HCT116 (cell line): Measurements from ENCODE around the gene NDUFS1. TPM values are rescaled to one million over a fixed set of nuclear protein-coding genes. Genes with fewer than 3 reads are reported as not detected.

ENCODE experiments used
- ATAC-seq: fragments of 200-7000 bp; cut with Tn5 transposase; 2 replicates; pipeline ENCODE4 v1.9.1; 2020; ENCODE audit warnings: mild to moderate bottlenecking, moderate library complexity
- BruUV-seq: library from RNA; stranded (reverse); fragments of 400-500 nt; replicated peaks from 2 replicates; lab custom pipeline; 2021; lab: Mats Ljungman, UMichigan
- CTCF ChIA-PET: fragments of 300-600 bp; sonication (Branson Sonifier 250); formaldehyde crosslinking; loops from one replicate; lab custom pipeline; 2021; ENCODE audit warnings: antibody characterized with exemption; lab: Charles Lee
- POLR2A ChIA-PET: fragments of 300-600, 350-600 bp; sonication (Branson Sonifier 250); formaldehyde crosslinking; loops from one replicate; lab custom pipeline; 2021; ENCODE audit warnings: antibody characterized with exemption; lab: Charles Lee
- RAD21 ChIA-PET, 2 experiments: fragments of 300-600 bp; sonication (Branson Sonifier 250); formaldehyde crosslinking; loops; one replicate each; lab custom pipeline; 2023; ENCODE audit warnings: low total read pairs in 2 of 2; ENCODE audit not compliant: uncharacterized antibody in 2 of 2, unreplicated experiment in 2 of 2, low non-redundant PET in 1 of 2; lab: Charles Lee
- DNase-seq: peaks from one replicate; pipeline ENCODE4 v3.0.0-alpha.2; 2010; ENCODE audit warnings: low read depth, low spot score
- H2AFZ ChIP-seq: fragments of 200-600 bp; shearing (Covaris generic), sonication (generic); 2 replicates; pipeline ENCODE4 v1.6.1; 2017; ENCODE audit warnings: low read depth, mixed run types, mixed read lengths, antibody characterized with exemption, low read length; ENCODE audit not compliant: poor library complexity, severe bottlenecking
- H3K27ac ChIP-seq: 2 replicates; pipeline ENCODE4 v1.5.1; 2012; ENCODE audit warnings: low read depth, low read length
- H3K27me3 ChIP-seq: fragments of 200-600 bp; sonication (generic); 2 replicates; pipeline ENCODE4 v1.6.1; 2016; ENCODE audit warnings: mixed run types, low read length, mixed read lengths; ENCODE audit not compliant: insufficient read depth
- H3K36me3 ChIP-seq, 2 experiments: fragments of 200-500 bp in 1 of 2; fragments of 200-600 bp in 1 of 2; sonication (Bioruptor generic) in 1 of 2; sonication (generic) in 1 of 2; 2 replicates each; pipeline versions ENCODE4 v1.5.1 to v1.6.1; 2014 to 2016; ENCODE audit warnings: low read length in 2 of 2, inconsistent platforms in 1 of 2, mixed read lengths in 1 of 2, mixed run types in 1 of 2; ENCODE audit not compliant: insufficient read depth in 2 of 2, control insufficient read depth in 1 of 2
- H3K4me1 ChIP-seq, 2 experiments: fragments of 200-600 bp in 1 of 2; sonication (generic) in 1 of 2; 2 replicates each; pipeline versions ENCODE4 v1.5.1 to v1.6.1; 2012 to 2017; ENCODE audit warnings: low read length in 2 of 2, inconsistent platforms in 1 of 2, mild to moderate bottlenecking in 1 of 2, mixed read lengths in 1 of 2, mixed run types in 1 of 2, moderate library complexity in 1 of 2; ENCODE audit not compliant: insufficient read depth in 2 of 2, control insufficient read depth in 1 of 2
- H3K4me2 ChIP-seq: fragments of 200-600 bp; sonication (generic); 2 replicates; pipeline ENCODE4 v1.6.1; 2017; ENCODE audit warnings: mixed run types, low read length, mixed read lengths
- H3K4me3 ChIP-seq, 2 experiments: fragments of 200-600 bp in 1 of 2; sonication (generic) in 1 of 2; replicated peaks in 1 of 2; 2 replicates each; pipeline ENCODE4 v1.5.1; 2011 to 2016; ENCODE audit warnings: low read length in 2 of 2, control low read depth in 1 of 2, low read depth in 1 of 2, mild to moderate bottlenecking in 1 of 2, mixed read lengths in 1 of 2, mixed run types in 1 of 2
- H3K79me2 ChIP-seq: fragments of 200-600 bp; sonication (generic); 2 replicates; pipeline ENCODE4 v1.6.1; 2017; ENCODE audit warnings: mild to moderate bottlenecking, mixed run types, low read length, moderate library complexity, mixed read lengths; ENCODE audit not compliant: insufficient read depth
- H3K9ac ChIP-seq: fragments of 200-600 bp; sonication (generic); 2 replicates; pipeline ENCODE4 v1.6.1; 2016; ENCODE audit warnings: low read length, mixed read lengths
- H3K9me2 ChIP-seq: fragments of 200-600 bp; sonication (generic), shearing (Covaris generic); 2 replicates; pipeline ENCODE4 v1.6.1; 2017; ENCODE audit warnings: mixed run types, mild to moderate bottlenecking, moderate library complexity; ENCODE audit not compliant: insufficient read depth
- H3K9me3 ChIP-seq, 2 experiments: fragments of 200-500 bp in 1 of 2; fragments of 200-600 bp in 1 of 2; sonication (Bioruptor generic) in 1 of 2; sonication (generic) in 1 of 2; 2 replicates each; pipeline ENCODE4 v1.6.1; 2014 to 2017; ENCODE audit warnings: low read length in 2 of 2, mixed read lengths in 2 of 2, inconsistent platforms in 1 of 2, low read depth in 1 of 2, mild to moderate bottlenecking in 1 of 2, mixed run types in 1 of 2, moderate library complexity in 1 of 2; ENCODE audit not compliant: control insufficient read depth in 1 of 2, insufficient read depth in 1 of 2
- H4K20me1 ChIP-seq: fragments of 200-600 bp; sonication (generic), shearing (Covaris generic); 2 replicates; pipeline ENCODE4 v1.6.1; 2017; ENCODE audit warnings: mixed run types, mild to moderate bottlenecking, moderate library complexity; ENCODE audit not compliant: insufficient read depth
- CBX3 ChIP-seq: IDR thresholded peaks from 2 replicates; pipeline ENCODE4 v1.6.1; 2012; ENCODE audit warnings: low read depth
- CEBPB ChIP-seq: IDR thresholded peaks from 2 replicates; pipeline ENCODE4 v1.6.1; 2012; ENCODE audit warnings: low read depth
- EGR1 ChIP-seq: IDR thresholded peaks from 2 replicates; pipeline ENCODE4 v1.6.1; 2012; ENCODE audit warnings: low read depth
- ELF1 ChIP-seq: IDR thresholded peaks from 2 replicates; pipeline ENCODE4 v1.6.1; 2012; ENCODE audit warnings: low read depth, borderline replicate concordance
- EZH2 ChIP-seq: fragments of 200-600 bp; sonication (generic); IDR thresholded peaks from 2 replicates; pipeline ENCODE4 v1.6.1; 2017; ENCODE audit warnings: antibody characterized with exemption, mixed run types
- EZH2phosphoT487 ChIP-seq: fragments of 200-600 bp; IDR thresholded peaks from 2 replicates; pipeline ENCODE4 v1.6.1; 2018; ENCODE audit warnings: antibody characterized with exemption, borderline replicate concordance
- FOSL1 ChIP-seq: IDR thresholded peaks from 2 replicates; pipeline ENCODE4 v1.6.1; 2012; ENCODE audit warnings: low read depth
- JUND ChIP-seq: IDR thresholded peaks from 2 replicates; pipeline ENCODE4 v1.6.1; 2012
- MAX ChIP-seq: IDR thresholded peaks from 2 replicates; pipeline ENCODE4 v1.6.1; 2012
- POLR2AphosphoS5 ChIP-seq: IDR thresholded peaks from 2 replicates; pipeline ENCODE4 v1.6.1; 2011; ENCODE audit warnings: mild to moderate bottlenecking, low read depth, low read length, moderate library complexity
- SIN3A ChIP-seq: IDR thresholded peaks from 2 replicates; pipeline ENCODE4 v1.6.1; 2012; ENCODE audit warnings: low read depth
- SP1 ChIP-seq: IDR thresholded peaks from 2 replicates; pipeline ENCODE4 v1.6.1; 2012; ENCODE audit warnings: low read depth
- SRF ChIP-seq: IDR thresholded peaks from 2 replicates; pipeline ENCODE4 v1.6.1; 2012; ENCODE audit warnings: low read depth
- TCF7L2 ChIP-seq: IDR thresholded peaks from 2 replicates; pipeline ENCODE4 v1.7.0; 2011; ENCODE audit warnings: borderline replicate concordance, inconsistent platforms; ENCODE audit not compliant: insufficient read depth, insufficient read length; ENCODE audit errors: extremely low read depth
- YY1 ChIP-seq: IDR thresholded peaks from 2 replicates; pipeline ENCODE4 v1.6.1; 2011; ENCODE audit warnings: low read length, low read depth, moderate library complexity, mild to moderate bottlenecking; ENCODE audit not compliant: insufficient replicate concordance; ENCODE audit errors: extremely low read depth
- ZFX ChIP-seq: fragments of 450-650 bp; IDR thresholded peaks from 2 replicates; pipeline ENCODE4 v1.6.1; 2017
- ZNF274 ChIP-seq: fragments of 200-500 bp; sonication (Bioruptor generic); IDR thresholded peaks from 2 replicates; pipeline ENCODE4 v1.6.1; 2014; ENCODE audit warnings: mild to moderate bottlenecking, low read depth, low read length, inconsistent platforms
- intact Hi-C: fragments of 100-400 bp; cut with micrococcal nuclease; formaldehyde crosslinking; loops from 2 replicates; pipeline ENCODE4 v1.10.0; 2022
- total RNA-seq: library from RNA; stranded (reverse); gene quantifications from one replicate; pipeline ENCODE4 v1.2.1, GENCODE V29; 2021; ENCODE audit not compliant: unreplicated experiment
- TF ChIP-seq, protein P1 (sequence below): IDR thresholded peaks from 2 replicates; pipeline ENCODE4 v1.6.1; 2012
- TF ChIP-seq, protein P2 (sequence below): IDR thresholded peaks from 2 replicates; pipeline ENCODE4 v1.6.1; 2012; ENCODE audit warnings: low read depth
- TF ChIP-seq, protein P3 (sequence below), 3 experiments: fragments of 200-600 bp in 1 of 3; sonication (generic) in 1 of 3; IDR thresholded peaks in 2 of 3; conservative IDR thresholded peaks in 1 of 3; 2 replicates each; pipeline ENCODE4 v1.5.1; 2012 to 2017; ENCODE audit warnings: low read depth in 2 of 3, low read length in 2 of 3, antibody characterized with exemption in 1 of 3, borderline replicate concordance in 1 of 3, control low read depth in 1 of 3, mild to moderate bottlenecking in 1 of 3, mixed read lengths in 1 of 3, mixed run types in 1 of 3, moderate library complexity in 1 of 3; ENCODE audit not compliant: insufficient read depth in 1 of 3

NDUFS1 gene
- total RNA-seq, 1 experiment from 2014 or later = 86.6 TPM

DNA sequence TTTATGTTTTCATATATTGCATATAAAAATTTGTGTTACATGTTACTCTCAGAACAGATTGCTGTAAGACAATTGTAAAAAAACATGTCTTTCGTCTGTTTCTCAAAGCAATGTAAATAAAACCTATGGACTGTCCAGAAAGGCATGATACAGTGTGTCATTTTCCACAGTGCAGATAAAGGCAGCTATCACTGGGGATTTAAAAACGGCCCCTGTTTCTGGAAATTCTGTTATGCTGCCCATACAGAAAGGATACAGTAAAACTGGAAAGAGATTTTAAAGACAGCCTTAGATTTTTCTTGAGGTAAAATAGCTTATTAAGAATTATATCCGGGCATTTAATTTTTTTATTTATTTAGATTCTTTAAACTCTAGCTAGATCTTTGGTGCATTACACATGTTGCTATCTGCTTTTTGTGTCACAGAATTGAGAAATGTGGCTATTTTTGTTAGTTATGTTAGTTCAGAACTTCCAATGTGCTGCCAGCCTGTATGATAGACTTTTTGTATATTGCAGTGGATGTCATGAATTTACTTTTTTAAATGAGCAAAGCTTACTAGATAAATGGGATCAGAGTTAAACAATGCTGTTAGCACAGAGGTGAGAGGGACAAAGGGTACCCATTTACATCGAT is 72.4 kb downstream of the NDUFS1 start:
- peak overlapping the region; percentile 65 to 82 for H3K4me3 ChIP-seq
- TF ChIP-seq, protein P1, sequence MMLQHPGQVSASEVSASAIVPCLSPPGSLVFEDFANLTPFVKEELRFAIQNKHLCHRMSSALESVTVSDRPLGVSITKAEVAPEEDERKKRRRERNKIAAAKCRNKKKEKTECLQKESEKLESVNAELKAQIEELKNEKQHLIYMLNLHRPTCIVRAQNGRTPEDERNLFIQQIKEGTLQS = no peak
- TF ChIP-seq, protein P2, sequence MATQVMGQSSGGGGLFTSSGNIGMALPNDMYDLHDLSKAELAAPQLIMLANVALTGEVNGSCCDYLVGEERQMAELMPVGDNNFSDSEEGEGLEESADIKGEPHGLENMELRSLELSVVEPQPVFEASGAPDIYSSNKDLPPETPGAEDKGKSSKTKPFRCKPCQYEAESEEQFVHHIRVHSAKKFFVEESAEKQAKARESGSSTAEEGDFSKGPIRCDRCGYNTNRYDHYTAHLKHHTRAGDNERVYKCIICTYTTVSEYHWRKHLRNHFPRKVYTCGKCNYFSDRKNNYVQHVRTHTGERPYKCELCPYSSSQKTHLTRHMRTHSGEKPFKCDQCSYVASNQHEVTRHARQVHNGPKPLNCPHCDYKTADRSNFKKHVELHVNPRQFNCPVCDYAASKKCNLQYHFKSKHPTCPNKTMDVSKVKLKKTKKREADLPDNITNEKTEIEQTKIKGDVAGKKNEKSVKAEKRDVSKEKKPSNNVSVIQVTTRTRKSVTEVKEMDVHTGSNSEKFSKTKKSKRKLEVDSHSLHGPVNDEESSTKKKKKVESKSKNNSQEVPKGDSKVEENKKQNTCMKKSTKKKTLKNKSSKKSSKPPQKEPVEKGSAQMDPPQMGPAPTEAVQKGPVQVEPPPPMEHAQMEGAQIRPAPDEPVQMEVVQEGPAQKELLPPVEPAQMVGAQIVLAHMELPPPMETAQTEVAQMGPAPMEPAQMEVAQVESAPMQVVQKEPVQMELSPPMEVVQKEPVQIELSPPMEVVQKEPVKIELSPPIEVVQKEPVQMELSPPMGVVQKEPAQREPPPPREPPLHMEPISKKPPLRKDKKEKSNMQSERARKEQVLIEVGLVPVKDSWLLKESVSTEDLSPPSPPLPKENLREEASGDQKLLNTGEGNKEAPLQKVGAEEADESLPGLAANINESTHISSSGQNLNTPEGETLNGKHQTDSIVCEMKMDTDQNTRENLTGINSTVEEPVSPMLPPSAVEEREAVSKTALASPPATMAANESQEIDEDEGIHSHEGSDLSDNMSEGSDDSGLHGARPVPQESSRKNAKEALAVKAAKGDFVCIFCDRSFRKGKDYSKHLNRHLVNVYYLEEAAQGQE = no peak
- no peak for TF ChIP-seq MAX
- TF ChIP-seq POLR2AphosphoS5 = no peak
- TF ChIP-seq ZFX = no peak
- TF ChIP-seq JUND = no peak
- no peak for TF ChIP-seq SRF
- TF ChIP-seq ELF1 = no peak
- no peak for TF ChIP-seq EGR1
- no peak for TF ChIP-seq CEBPB
- TF ChIP-seq YY1 = no peak
- no peak for TF ChIP-seq CBX3
- TF ChIP-seq, protein P3, sequence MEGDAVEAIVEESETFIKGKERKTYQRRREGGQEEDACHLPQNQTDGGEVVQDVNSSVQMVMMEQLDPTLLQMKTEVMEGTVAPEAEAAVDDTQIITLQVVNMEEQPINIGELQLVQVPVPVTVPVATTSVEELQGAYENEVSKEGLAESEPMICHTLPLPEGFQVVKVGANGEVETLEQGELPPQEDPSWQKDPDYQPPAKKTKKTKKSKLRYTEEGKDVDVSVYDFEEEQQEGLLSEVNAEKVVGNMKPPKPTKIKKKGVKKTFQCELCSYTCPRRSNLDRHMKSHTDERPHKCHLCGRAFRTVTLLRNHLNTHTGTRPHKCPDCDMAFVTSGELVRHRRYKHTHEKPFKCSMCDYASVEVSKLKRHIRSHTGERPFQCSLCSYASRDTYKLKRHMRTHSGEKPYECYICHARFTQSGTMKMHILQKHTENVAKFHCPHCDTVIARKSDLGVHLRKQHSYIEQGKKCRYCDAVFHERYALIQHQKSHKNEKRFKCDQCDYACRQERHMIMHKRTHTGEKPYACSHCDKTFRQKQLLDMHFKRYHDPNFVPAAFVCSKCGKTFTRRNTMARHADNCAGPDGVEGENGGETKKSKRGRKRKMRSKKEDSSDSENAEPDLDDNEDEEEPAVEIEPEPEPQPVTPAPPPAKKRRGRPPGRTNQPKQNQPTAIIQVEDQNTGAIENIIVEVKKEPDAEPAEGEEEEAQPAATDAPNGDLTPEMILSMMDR (IDR thresholded peaks at IDR 0.05 in 2 of 3, conservative IDR thresholded peaks at IDR 0.05 in 1 of 3; ENCODE audit: borderline replicate concordance in 1 of 3, insufficient read depth in 1 of 3, low read depth in 2 of 3, low read length in 2 of 3) = no peak
- no peak for TF ChIP-seq SIN3A
- no peak for TF ChIP-seq TCF7L2
- TF ChIP-seq ZNF274 = no peak
- no peak for TF ChIP-seq EZH2phosphoT487
- TF ChIP-seq EZH2 = no peak
- no peak for TF ChIP-seq FOSL1
- no peak for TF ChIP-seq SP1
- H4K20me1 ChIP-seq = no peaks in the 10 kb centered on the region
- no peak for ATAC-seq
- H3K9me3 ChIP-seq = no peaks in the 10 kb centered on the region
- H3K9ac ChIP-seq = peak overlapping the region; percentile 73
- peaks cover 8 to 13% of the 10 kb centered on the region in 2 experiments; a peak in 3 of 4 replicates for H3K4me1 ChIP-seq
- peaks cover 41% of the 10 kb centered on the region for H3K79me2 ChIP-seq
- no peaks in the 10 kb centered on the region for H3K27me3 ChIP-seq
- RAD21 ChIA-PET = no interaction called here
- no peaks in the 10 kb centered on the region for H3K36me3 ChIP-seq
- POLR2A ChIA-PET = no interaction called here
- H2AFZ ChIP-seq = no peak overlapping the region
- H3K9me2 ChIP-seq = no peaks in the 10 kb centered on the region
- no peak for DNase-seq
- peak overlapping the region; percentile 92 for H3K4me2 ChIP-seq
- H3K27ac ChIP-seq = peak overlapping the region; percentile 89; the same call in 1 of the 2 replicates
- CTCF ChIA-PET = no interaction called here
- no TSS peak for BruUV-seq
- intact Hi-C loops = loop anchor here (2.0 kb wide), 1 partner anchor 72 kb away; the partner anchor contains the start of genes EEF1B2 and NDUFS1
